Breast epithelium (tissue), 3 donors: Measurements from ENCODE around the gene NEU2.

Source experiments
- POLR2A ChIP-seq: fragments of 450-650 bp; IDR thresholded peaks from one replicate; pipeline ENCODE4 v1.6.1; 2016; ENCODE audit warnings: antibody characterized with exemption, mild to moderate bottlenecking, moderate library complexity
- TF ChIP-seq, protein P1 (sequence below), 3 donors: fragments of 450-650 bp; IDR thresholded peaks; one replicate each; pipeline ENCODE4 v1.5.1; 2016 to 2017; ENCODE audit warnings: antibody characterized with exemption in 3 of 3, mild to moderate bottlenecking in 3 of 3, moderate library complexity in 3 of 3

- TF ChIP-seq, protein P1, sequence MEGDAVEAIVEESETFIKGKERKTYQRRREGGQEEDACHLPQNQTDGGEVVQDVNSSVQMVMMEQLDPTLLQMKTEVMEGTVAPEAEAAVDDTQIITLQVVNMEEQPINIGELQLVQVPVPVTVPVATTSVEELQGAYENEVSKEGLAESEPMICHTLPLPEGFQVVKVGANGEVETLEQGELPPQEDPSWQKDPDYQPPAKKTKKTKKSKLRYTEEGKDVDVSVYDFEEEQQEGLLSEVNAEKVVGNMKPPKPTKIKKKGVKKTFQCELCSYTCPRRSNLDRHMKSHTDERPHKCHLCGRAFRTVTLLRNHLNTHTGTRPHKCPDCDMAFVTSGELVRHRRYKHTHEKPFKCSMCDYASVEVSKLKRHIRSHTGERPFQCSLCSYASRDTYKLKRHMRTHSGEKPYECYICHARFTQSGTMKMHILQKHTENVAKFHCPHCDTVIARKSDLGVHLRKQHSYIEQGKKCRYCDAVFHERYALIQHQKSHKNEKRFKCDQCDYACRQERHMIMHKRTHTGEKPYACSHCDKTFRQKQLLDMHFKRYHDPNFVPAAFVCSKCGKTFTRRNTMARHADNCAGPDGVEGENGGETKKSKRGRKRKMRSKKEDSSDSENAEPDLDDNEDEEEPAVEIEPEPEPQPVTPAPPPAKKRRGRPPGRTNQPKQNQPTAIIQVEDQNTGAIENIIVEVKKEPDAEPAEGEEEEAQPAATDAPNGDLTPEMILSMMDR (IDR thresholded peaks at IDR 0.05) = no peak
- TF ChIP-seq POLR2A = no peak
Observed at GRCh38 chr2:233076749-233077148, 44.3 kb downstream of the NEU2 start.
